ENCODE data around the gene PLAC8L1. TPM values are rescaled to one million over a fixed set of nuclear protein-coding genes. Genes with fewer than 3 reads are reported as not detected.

The PLAC8L1 gene
- total RNA-seq, 4 donors from 2014 or later: not detected

GRCh38 chr5:146082798-146083197, 22.6 kb downstream of the PLAC8L1 start:
- Histone ChIP-seq H3K4me1 (no peaks in the 10 kb centered on the region), H3K4me3 (replicated peaks in 1 of 3) (no peak overlapping the region), H3K27ac (no peak overlapping the region), H3K36me3 (no peaks in the 10 kb centered on the region), H3K27me3 (no peaks in the 10 kb centered on the region), H3K9me3 (no peaks in the 10 kb centered on the region)
- no peak for DNase-seq
- TF ChIP-seq, protein P1, sequence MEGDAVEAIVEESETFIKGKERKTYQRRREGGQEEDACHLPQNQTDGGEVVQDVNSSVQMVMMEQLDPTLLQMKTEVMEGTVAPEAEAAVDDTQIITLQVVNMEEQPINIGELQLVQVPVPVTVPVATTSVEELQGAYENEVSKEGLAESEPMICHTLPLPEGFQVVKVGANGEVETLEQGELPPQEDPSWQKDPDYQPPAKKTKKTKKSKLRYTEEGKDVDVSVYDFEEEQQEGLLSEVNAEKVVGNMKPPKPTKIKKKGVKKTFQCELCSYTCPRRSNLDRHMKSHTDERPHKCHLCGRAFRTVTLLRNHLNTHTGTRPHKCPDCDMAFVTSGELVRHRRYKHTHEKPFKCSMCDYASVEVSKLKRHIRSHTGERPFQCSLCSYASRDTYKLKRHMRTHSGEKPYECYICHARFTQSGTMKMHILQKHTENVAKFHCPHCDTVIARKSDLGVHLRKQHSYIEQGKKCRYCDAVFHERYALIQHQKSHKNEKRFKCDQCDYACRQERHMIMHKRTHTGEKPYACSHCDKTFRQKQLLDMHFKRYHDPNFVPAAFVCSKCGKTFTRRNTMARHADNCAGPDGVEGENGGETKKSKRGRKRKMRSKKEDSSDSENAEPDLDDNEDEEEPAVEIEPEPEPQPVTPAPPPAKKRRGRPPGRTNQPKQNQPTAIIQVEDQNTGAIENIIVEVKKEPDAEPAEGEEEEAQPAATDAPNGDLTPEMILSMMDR (IDR thresholded peaks at IDR 0.05): no peak
- intact Hi-C loops (cut with DNase I): no loop called here
- WGBS, 2 donors: 82 to 98% methylated on average over 3 of the region's 3 CpGs

DNA sequence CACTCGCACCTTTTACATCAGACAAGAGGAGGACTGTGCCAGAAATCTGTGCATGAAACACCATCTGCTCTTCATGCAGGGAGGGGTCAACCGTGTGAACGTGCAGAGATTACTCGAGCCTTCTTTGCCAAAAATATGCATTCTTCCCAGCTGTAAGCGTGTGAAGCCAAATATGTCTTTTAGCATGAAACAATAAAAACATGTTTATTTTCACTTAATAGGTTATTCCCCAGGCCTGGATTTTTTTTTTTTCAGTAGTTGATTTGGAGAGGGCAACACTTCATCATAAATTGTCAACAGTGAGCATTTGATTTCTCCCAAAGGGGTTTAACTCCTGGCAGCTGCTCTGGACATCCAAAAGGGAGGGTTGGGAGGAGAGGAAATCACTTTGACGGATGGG, 23.8 kb downstream of the PLAC8L1 start:
- WGBS, 2 donors: 57 to 63% methylated on average over 6 of the region's 6 CpGs
- TF ChIP-seq, protein P1 (IDR thresholded peaks at IDR 0.05): no peak
- TF ChIP-seq POLR2A (IDR thresholded peaks at IDR 0.05): no peak
- no peaks in the 10 kb centered on the region for H3K9me3 ChIP-seq

DNA sequence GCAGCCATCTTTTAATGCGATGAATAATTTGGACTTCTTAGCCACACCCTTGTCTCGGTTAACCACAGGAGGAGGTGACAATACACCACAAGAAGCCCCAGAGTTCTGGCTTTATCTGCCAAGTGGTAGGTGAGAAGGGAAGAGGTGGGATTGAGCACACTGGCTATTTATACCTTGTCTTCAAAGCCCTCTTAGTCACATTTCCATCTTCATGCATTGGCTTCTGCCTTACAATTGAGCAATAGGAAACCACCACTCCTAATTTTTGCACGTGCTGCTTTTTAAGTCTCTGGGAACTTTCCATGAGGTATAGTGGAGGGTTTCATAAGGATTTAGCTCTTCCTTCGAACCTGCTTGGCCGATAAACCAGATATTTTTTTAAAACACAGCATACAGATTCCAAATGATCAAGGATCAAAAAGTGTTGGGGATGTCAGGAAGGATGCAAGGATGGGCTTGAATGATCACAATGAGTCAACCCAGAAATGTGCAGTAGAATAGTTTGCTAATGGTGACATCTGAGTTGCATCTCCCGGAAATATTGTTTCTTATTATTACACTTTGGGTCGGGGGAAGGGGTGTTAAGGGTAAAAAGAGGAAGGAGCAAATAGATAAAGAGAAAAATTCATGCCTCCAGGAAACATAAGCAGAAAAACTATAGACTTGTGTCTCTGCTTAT, 25.5 kb downstream of the PLAC8L1 start:
- H3K9me3 ChIP-seq: no peaks in the 10 kb centered on the region
- DNase-seq: no peak
- H3K27me3 ChIP-seq: no peaks in the 10 kb centered on the region
- TF ChIP-seq, protein P1 (IDR thresholded peaks at IDR 0.05): no peak
- TF ChIP-seq POLR2A (IDR thresholded peaks at IDR 0.05): no peak
- H3K27ac ChIP-seq: no peak overlapping the region
- no peak overlapping the region for H3K4me3 ChIP-seq (replicated peaks in 1 of 3)
- intact Hi-C loops (cut with DNase I): no loop called here
- WGBS, 2 donors: 73 to 76% methylated on average over 7 of the region's 7 CpGs
- H3K4me1 ChIP-seq: no peaks in the 10 kb centered on the region
- no peaks in the 10 kb centered on the region for H3K36me3 ChIP-seq

More for the DNA sequence above, 23.8 kb downstream of the PLAC8L1 start:
- H3K27me3 ChIP-seq: no peaks in the 10 kb centered on the region
- H3K4me3 ChIP-seq (replicated peaks in 1 of 3): no peak overlapping the region
- no peaks in the 10 kb centered on the region for H3K4me1 ChIP-seq
- no peaks in the 10 kb centered on the region for H3K36me3 ChIP-seq
- no peak for DNase-seq
- H3K27ac ChIP-seq: no peak overlapping the region
- intact Hi-C loops (cut with DNase I): no loop called here

- DNase-seq: no peak
- Histone ChIP-seq H3K36me3 (no peaks in the 10 kb centered on the region), H3K4me3 (replicated peaks in 1 of 3) (no peak overlapping the region), H3K27ac (no peak overlapping the region), H3K4me1 (no peaks in the 10 kb centered on the region), H3K27me3 (no peaks in the 10 kb centered on the region), H3K9me3 (no peaks in the 10 kb centered on the region)
- intact Hi-C loops (cut with DNase I): no loop called here
- no peak for TF ChIP-seq POLR2A (IDR thresholded peaks at IDR 0.05)
- TF ChIP-seq, protein P1 (IDR thresholded peaks at IDR 0.05): no peak
- 74 to 76% methylated on average over 2 of the region's 2 CpGs for WGBS, 2 donors
Measured at GRCh38 chr5:146078566-146078965, 26.8 kb downstream of the PLAC8L1 start.

- no peaks in the 10 kb centered on the region for H3K27me3 ChIP-seq
- H3K4me1 ChIP-seq: peaks cover 9 to 13% of the 10 kb centered on the region in 2 donors
- 81 to 84% methylated on average over 4 of the region's 4 CpGs for WGBS, 2 donors
- H3K27ac ChIP-seq: no peak overlapping the region
- no peak for DNase-seq
- H3K4me3 ChIP-seq (replicated peaks in 1 of 3): no peak overlapping the region
- no peaks in the 10 kb centered on the region for H3K36me3 ChIP-seq
- no peaks in the 10 kb centered on the region for H3K9me3 ChIP-seq
- TF ChIP-seq POLR2A (IDR thresholded peaks at IDR 0.05): no peak
- TF ChIP-seq, protein P1 (IDR thresholded peaks at IDR 0.05): no peak
- intact Hi-C loops (cut with DNase I): no loop called here
Measured at GRCh38 chr5:146076455-146076854, 28.9 kb downstream of the PLAC8L1 start.
